ENCODE data around the gene HDAC9.

GRCh38 chr7:18901351-18901750, 405.8 kb downstream of the HDAC9 start:
- TF ChIP-seq PATZ1 (CRISPR knock-in tag; IDR thresholded peaks at IDR 0.05; ENCODE audit: borderline replicate concordance) (no peak), PPARA (CRISPR knock-in tag; IDR thresholded peaks at IDR 0.05; ENCODE audit: borderline replicate concordance) (no peak)

Measured in SK-N-SH treated with all-trans-retinoic acid at 6 μM for 48 hours (cell line).